WTC11 (cell line): Measurements from ENCODE around the gene SYCN. TPM values are rescaled to one million over a fixed set of nuclear protein-coding genes. Genes with fewer than 3 reads are reported as not detected.

ENCODE experiments used
- ATAC-seq: fragments of 200-7000 bp; cut with Tn5 transposase; 2 replicates; pipeline ENCODE4 v1.10.0; 2021; ENCODE audit warnings: mild to moderate bottlenecking, moderate library complexity
- CTCF ChIA-PET: fragments of 300-600 bp; sonication (Branson Sonifier 250); formaldehyde crosslinking; loops from one replicate; lab custom pipeline; 2021; ENCODE audit warnings: antibody characterized with exemption; lab: Charles Lee
- POLR2A ChIA-PET: fragments of 350-600 bp; sonication (Branson Sonifier 250); formaldehyde crosslinking; loops from one replicate; lab custom pipeline; 2021; ENCODE audit warnings: antibody characterized with exemption; lab: Charles Lee
- DNase-seq: peaks from one replicate; pipeline ENCODE4 v3.0.0; 2021; ENCODE audit warnings: low spot score
- H3K27ac Mint-ChIP-seq: 2 replicates; pipeline ENCODE4 v1.8.0; 2021; ENCODE audit warnings: mixed read lengths
- H3K27me3 Mint-ChIP-seq: 2 replicates; pipeline ENCODE4 v1.8.0; 2021; ENCODE audit warnings: low read depth, mild to moderate bottlenecking, moderate library complexity, mixed read lengths
- H3K36me3 Mint-ChIP-seq: 2 replicates; pipeline ENCODE4 v1.8.0; 2021; ENCODE audit warnings: mixed read lengths
- H3K4me1 Mint-ChIP-seq: 2 replicates; pipeline ENCODE4 v1.8.0; 2022; ENCODE audit warnings: mixed read lengths
- H3K4me3 Mint-ChIP-seq: 2 replicates; pipeline ENCODE4 v1.8.0; 2021; ENCODE audit warnings: mild to moderate bottlenecking, moderate library complexity, mixed read lengths
- H3K9me3 Mint-ChIP-seq: 2 replicates; pipeline ENCODE4 v1.8.0; 2021; ENCODE audit warnings: mixed read lengths
- CBFB ChIP-seq: sonication (generic); formaldehyde crosslinking; IDR thresholded peaks from 2 replicates; pipeline ENCODE4 v1.8.1; 2022; ENCODE audit warnings: mild to moderate bottlenecking, low read depth, missing genetic modification reagents
- ESRRA ChIP-seq: sonication (generic); formaldehyde crosslinking; IDR thresholded peaks from 2 replicates; pipeline ENCODE4 v1.8.1; 2022; ENCODE audit warnings: mild to moderate bottlenecking, missing genetic modification reagents, borderline replicate concordance
- ETV6 ChIP-seq: sonication (generic); formaldehyde crosslinking; IDR thresholded peaks from 2 replicates; pipeline ENCODE4 v1.8.1; 2022; ENCODE audit warnings: mild to moderate bottlenecking, missing genetic modification reagents
- MXD4 ChIP-seq: fragments of 250-450 bp; sonication (Bioruptor Pico); IDR thresholded peaks from 2 replicates; pipeline ENCODE4 v1.8.0; 2021; ENCODE audit warnings: mild to moderate bottlenecking, moderate library complexity, borderline replicate concordance
- MYBL2 ChIP-seq: sonication (generic); formaldehyde crosslinking; IDR thresholded peaks from 2 replicates; pipeline ENCODE4 v1.8.1; 2023; ENCODE audit warnings: mild to moderate bottlenecking, moderate library complexity, missing genetic modification reagents
- SMAD4 ChIP-seq: sonication (generic); formaldehyde crosslinking; IDR thresholded peaks from 2 replicates; pipeline ENCODE4 v1.8.0; 2022; ENCODE audit warnings: mild to moderate bottlenecking, missing genetic modification reagents
- ZNF219 ChIP-seq: sonication (generic); formaldehyde crosslinking; IDR thresholded peaks from 2 replicates; pipeline ENCODE4 v1.8.0; 2023; ENCODE audit warnings: missing genetic modification reagents, mild to moderate bottlenecking, borderline replicate concordance
- total RNA-seq: library from RNA; stranded (reverse); gene quantifications from 3 replicates; pipeline ENCODE4 v1.2.3, GENCODE V29; 2021
- TF ChIP-seq, protein P1 (sequence below): sonication (generic); formaldehyde crosslinking; IDR thresholded peaks from 2 replicates; pipeline ENCODE4 v1.8.1; 2023; ENCODE audit warnings: mild to moderate bottlenecking, missing genetic modification reagents
- TF ChIP-seq, protein P2 (sequence below): fragments of 250-450 bp; sonication (Bioruptor Pico); IDR thresholded peaks from 2 replicates; pipeline ENCODE4 v1.9.0; 2021; ENCODE audit warnings: moderate library complexity, mild to moderate bottlenecking, inconsistent platforms, borderline replicate concordance
- TF ChIP-seq, protein P3 (sequence below): sonication (generic); formaldehyde crosslinking; IDR thresholded peaks from 2 replicates; pipeline ENCODE4 v1.8.1; 2023; ENCODE audit warnings: mild to moderate bottlenecking, missing genetic modification reagents
- TF ChIP-seq, protein P4 (sequence below): sonication (generic); formaldehyde crosslinking; IDR thresholded peaks from 2 replicates; pipeline ENCODE4 v1.8.0; 2023; ENCODE audit warnings: missing genetic modification reagents, mild to moderate bottlenecking, borderline replicate concordance
- TF ChIP-seq, protein P5 (sequence below): sonication (generic); formaldehyde crosslinking; IDR thresholded peaks from 2 replicates; pipeline ENCODE4 v1.8.1; 2023; ENCODE audit warnings: mild to moderate bottlenecking, missing genetic modification reagents, borderline replicate concordance
- TF ChIP-seq, protein P6 (sequence below): fragments of 200-600 bp; IDR thresholded peaks from 2 replicates; pipeline ENCODE4 v1.8.0; 2022; ENCODE audit warnings: antibody characterized with exemption
- TF ChIP-seq, protein P7 (sequence below): fragments of 250-450 bp; sonication (Bioruptor Pico); IDR thresholded peaks from 2 replicates; pipeline ENCODE4 v2.1.2; 2022; ENCODE audit warnings: mild to moderate bottlenecking, moderate library complexity
- TF ChIP-seq, protein P8 (sequence below): sonication (generic); formaldehyde crosslinking; IDR thresholded peaks from 2 replicates; pipeline ENCODE4 v1.8.0; 2022; ENCODE audit warnings: mild to moderate bottlenecking, missing genetic modification reagents

The SYCN gene
- total RNA-seq, 1 experiment from 2014 or later = 0.77 TPM

DNA sequence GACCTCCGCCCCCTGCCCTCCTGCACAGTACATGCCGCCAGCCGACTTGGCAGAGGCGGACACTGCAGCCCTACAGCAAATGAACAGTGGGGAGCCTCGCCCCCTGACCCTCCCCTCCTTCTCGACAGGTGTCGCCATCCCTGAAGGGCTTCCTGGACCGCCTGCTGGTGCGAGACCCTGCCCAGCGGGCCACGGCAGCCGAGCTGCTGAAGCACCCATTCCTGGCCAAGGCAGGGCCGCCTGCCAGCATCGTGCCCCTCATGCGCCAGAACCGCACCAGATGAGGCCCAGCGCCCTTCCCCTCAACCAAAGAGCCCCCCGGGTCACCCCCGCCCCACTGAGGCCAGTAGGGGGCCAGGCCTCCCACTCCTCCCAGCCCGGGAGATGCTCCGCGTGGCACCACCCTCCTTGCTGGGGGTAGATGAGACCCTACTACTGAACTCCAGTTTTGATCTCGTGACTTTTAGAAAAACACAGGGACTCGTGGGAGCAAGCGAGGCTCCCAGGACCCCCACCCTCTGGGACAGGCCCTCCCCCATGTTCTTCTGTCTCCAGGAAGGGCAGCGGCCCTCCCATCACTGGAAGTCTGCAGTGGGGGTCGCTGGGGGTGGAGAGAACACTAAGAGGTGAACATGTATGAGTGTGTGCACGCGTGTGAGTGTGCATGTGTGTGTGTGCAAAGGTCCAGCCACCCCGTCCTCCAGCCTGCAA lies 25.6 kb downstream of the SYCN start:
- Mint-ChIP-seq H3K9me3 (no peaks in the 10 kb centered on the region), H3K27ac (no peak overlapping the region), H3K4me3 (no peak overlapping the region), H3K36me3 (no peaks in the 10 kb centered on the region; the same call in 1 of the 2 replicates), H3K4me1 (no peaks in the 10 kb centered on the region), H3K27me3 (no peaks in the 10 kb centered on the region)
- no peak for ATAC-seq
- CTCF ChIA-PET = no interaction called here
- POLR2A ChIA-PET = interaction anchor here (0.6 kb wide), 1 partner anchor 144 kb away, joined by 3 read pairs; no protein-coding TSS in a partner anchor
- TF ChIP-seq, protein P1, sequence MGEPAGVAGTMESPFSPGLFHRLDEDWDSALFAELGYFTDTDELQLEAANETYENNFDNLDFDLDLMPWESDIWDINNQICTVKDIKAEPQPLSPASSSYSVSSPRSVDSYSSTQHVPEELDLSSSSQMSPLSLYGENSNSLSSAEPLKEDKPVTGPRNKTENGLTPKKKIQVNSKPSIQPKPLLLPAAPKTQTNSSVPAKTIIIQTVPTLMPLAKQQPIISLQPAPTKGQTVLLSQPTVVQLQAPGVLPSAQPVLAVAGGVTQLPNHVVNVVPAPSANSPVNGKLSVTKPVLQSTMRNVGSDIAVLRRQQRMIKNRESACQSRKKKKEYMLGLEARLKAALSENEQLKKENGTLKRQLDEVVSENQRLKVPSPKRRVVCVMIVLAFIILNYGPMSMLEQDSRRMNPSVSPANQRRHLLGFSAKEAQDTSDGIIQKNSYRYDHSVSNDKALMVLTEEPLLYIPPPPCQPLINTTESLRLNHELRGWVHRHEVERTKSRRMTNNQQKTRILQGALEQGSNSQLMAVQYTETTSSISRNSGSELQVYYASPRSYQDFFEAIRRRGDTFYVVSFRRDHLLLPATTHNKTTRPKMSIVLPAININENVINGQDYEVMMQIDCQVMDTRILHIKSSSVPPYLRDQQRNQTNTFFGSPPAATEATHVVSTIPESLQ = no peak
- TF ChIP-seq ETV6 (CRISPR knock-in tag) (no peak), SMAD4 (no peak)
- TF ChIP-seq, protein P2, sequence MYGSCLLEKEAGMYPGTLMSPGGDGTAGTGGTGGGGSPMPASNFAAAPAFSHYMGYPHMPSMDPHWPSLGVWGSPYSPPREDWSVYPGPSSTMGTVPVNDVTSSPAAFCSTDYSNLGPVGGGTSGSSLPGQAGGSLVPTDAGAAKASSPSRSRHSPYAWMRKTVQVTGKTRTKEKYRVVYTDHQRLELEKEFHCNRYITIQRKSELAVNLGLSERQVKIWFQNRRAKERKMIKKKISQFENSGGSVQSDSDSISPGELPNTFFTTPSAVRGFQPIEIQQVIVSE (CRISPR knock-in tag) = no peak
- TF ChIP-seq, protein P3, sequence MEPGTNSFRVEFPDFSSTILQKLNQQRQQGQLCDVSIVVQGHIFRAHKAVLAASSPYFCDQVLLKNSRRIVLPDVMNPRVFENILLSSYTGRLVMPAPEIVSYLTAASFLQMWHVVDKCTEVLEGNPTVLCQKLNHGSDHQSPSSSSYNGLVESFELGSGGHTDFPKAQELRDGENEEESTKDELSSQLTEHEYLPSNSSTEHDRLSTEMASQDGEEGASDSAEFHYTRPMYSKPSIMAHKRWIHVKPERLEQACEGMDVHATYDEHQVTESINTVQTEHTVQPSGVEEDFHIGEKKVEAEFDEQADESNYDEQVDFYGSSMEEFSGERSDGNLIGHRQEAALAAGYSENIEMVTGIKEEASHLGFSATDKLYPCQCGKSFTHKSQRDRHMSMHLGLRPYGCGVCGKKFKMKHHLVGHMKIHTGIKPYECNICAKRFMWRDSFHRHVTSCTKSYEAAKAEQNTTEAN (CRISPR knock-in tag) = no peak
- no peak for DNase-seq

DNA sequence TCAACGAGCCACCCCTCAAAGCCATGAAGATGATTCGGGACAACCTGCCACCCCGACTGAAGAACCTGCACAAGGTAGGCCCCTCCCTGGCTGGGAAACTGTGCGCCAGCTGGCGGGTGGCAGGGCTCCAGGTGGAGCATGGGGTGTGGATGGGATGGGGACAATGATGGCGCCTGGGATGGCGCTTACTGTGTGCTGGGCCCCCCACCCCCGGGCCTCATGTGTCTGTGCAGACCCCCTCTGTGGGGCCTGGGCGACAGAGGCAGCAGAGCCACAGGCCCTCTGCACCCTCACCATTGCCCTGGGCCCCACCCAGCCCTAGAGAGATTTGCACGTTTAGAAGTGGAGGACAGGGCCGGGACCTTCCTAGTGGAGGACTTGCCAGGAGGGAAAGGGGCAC lies 26.3 kb downstream of the SYCN start:
- DNase-seq (no peak), ATAC-seq (no peak)
- CTCF ChIA-PET = no interaction called here
- Mint-ChIP-seq H3K27me3 (no peaks in the 10 kb centered on the region), H3K36me3 (no peaks in the 10 kb centered on the region), H3K27ac (no peak overlapping the region), H3K4me3 (no peak overlapping the region), H3K9me3 (no peaks in the 10 kb centered on the region), H3K4me1 (no peaks in the 10 kb centered on the region)
- POLR2A ChIA-PET = interaction anchor here (0.6 kb wide), 1 partner anchor 143 kb away, joined by 3 read pairs; no protein-coding TSS in a partner anchor
- TF ChIP-seq, protein P4, sequence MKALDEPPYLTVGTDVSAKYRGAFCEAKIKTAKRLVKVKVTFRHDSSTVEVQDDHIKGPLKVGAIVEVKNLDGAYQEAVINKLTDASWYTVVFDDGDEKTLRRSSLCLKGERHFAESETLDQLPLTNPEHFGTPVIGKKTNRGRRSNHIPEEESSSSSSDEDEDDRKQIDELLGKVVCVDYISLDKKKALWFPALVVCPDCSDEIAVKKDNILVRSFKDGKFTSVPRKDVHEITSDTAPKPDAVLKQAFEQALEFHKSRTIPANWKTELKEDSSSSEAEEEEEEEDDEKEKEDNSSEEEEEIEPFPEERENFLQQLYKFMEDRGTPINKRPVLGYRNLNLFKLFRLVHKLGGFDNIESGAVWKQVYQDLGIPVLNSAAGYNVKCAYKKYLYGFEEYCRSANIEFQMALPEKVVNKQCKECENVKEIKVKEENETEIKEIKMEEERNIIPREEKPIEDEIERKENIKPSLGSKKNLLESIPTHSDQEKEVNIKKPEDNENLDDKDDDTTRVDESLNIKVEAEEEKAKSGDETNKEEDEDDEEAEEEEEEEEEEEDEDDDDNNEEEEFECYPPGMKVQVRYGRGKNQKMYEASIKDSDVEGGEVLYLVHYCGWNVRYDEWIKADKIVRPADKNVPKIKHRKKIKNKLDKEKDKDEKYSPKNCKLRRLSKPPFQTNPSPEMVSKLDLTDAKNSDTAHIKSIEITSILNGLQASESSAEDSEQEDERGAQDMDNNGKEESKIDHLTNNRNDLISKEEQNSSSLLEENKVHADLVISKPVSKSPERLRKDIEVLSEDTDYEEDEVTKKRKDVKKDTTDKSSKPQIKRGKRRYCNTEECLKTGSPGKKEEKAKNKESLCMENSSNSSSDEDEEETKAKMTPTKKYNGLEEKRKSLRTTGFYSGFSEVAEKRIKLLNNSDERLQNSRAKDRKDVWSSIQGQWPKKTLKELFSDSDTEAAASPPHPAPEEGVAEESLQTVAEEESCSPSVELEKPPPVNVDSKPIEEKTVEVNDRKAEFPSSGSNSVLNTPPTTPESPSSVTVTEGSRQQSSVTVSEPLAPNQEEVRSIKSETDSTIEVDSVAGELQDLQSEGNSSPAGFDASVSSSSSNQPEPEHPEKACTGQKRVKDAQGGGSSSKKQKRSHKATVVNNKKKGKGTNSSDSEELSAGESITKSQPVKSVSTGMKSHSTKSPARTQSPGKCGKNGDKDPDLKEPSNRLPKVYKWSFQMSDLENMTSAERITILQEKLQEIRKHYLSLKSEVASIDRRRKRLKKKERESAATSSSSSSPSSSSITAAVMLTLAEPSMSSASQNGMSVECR (CRISPR knock-in tag) = no peak
- TF ChIP-seq, protein P5, sequence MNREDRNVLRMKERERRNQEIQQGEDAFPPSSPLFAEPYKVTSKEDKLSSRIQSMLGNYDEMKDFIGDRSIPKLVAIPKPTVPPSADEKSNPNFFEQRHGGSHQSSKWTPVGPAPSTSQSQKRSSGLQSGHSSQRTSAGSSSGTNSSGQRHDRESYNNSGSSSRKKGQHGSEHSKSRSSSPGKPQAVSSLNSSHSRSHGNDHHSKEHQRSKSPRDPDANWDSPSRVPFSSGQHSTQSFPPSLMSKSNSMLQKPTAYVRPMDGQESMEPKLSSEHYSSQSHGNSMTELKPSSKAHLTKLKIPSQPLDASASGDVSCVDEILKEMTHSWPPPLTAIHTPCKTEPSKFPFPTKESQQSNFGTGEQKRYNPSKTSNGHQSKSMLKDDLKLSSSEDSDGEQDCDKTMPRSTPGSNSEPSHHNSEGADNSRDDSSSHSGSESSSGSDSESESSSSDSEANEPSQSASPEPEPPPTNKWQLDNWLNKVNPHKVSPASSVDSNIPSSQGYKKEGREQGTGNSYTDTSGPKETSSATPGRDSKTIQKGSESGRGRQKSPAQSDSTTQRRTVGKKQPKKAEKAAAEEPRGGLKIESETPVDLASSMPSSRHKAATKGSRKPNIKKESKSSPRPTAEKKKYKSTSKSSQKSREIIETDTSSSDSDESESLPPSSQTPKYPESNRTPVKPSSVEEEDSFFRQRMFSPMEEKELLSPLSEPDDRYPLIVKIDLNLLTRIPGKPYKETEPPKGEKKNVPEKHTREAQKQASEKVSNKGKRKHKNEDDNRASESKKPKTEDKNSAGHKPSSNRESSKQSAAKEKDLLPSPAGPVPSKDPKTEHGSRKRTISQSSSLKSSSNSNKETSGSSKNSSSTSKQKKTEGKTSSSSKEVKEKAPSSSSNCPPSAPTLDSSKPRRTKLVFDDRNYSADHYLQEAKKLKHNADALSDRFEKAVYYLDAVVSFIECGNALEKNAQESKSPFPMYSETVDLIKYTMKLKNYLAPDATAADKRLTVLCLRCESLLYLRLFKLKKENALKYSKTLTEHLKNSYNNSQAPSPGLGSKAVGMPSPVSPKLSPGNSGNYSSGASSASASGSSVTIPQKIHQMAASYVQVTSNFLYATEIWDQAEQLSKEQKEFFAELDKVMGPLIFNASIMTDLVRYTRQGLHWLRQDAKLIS (CRISPR knock-in tag) = no peak
- TF ChIP-seq ESRRA (CRISPR knock-in tag) (no peak), ETV6 (CRISPR knock-in tag) (no peak), CBFB (CRISPR knock-in tag) (no peak), MYBL2 (CRISPR knock-in tag) (no peak), ZNF219 (no peak), MXD4 (CRISPR knock-in tag) (no peak)
- TF ChIP-seq, protein P6, sequence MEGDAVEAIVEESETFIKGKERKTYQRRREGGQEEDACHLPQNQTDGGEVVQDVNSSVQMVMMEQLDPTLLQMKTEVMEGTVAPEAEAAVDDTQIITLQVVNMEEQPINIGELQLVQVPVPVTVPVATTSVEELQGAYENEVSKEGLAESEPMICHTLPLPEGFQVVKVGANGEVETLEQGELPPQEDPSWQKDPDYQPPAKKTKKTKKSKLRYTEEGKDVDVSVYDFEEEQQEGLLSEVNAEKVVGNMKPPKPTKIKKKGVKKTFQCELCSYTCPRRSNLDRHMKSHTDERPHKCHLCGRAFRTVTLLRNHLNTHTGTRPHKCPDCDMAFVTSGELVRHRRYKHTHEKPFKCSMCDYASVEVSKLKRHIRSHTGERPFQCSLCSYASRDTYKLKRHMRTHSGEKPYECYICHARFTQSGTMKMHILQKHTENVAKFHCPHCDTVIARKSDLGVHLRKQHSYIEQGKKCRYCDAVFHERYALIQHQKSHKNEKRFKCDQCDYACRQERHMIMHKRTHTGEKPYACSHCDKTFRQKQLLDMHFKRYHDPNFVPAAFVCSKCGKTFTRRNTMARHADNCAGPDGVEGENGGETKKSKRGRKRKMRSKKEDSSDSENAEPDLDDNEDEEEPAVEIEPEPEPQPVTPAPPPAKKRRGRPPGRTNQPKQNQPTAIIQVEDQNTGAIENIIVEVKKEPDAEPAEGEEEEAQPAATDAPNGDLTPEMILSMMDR = no peak
- TF ChIP-seq, protein P7, sequence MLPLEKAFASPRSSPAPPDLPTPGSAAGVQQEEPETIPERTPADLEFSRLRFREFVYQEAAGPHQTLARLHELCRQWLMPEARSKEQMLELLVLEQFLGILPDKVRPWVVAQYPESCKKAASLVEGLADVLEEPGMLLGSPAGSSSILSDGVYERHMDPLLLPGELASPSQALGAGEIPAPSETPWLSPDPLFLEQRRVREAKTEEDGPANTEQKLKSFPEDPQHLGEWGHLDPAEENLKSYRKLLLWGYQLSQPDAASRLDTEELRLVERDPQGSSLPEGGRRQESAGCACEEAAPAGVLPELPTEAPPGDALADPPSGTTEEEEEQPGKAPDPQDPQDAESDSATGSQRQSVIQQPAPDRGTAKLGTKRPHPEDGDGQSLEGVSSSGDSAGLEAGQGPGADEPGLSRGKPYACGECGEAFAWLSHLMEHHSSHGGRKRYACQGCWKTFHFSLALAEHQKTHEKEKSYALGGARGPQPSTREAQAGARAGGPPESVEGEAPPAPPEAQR (CRISPR knock-in tag) = no peak
- TF ChIP-seq, protein P8, sequence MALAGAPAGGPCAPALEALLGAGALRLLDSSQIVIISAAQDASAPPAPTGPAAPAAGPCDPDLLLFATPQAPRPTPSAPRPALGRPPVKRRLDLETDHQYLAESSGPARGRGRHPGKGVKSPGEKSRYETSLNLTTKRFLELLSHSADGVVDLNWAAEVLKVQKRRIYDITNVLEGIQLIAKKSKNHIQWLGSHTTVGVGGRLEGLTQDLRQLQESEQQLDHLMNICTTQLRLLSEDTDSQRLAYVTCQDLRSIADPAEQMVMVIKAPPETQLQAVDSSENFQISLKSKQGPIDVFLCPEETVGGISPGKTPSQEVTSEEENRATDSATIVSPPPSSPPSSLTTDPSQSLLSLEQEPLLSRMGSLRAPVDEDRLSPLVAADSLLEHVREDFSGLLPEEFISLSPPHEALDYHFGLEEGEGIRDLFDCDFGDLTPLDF (CRISPR knock-in tag) = no peak
